ENCODE results near the gene MTCL1.
A peak's percentile ranks its signal among the peaks of the same experiment; 100 is the strongest.

Gene MTCL1

GRCh38 chr18:8795586-8796325 lies 90.4 kb downstream of the MTCL1 start:
- H3K14ac ChIP-seq (ENCODE audit: low read length) = no peak overlapping the region
- H3K27ac ChIP-seq (ENCODE audit: low read depth, low read length) = no peak overlapping the region
- H2BK5ac ChIP-seq (ENCODE audit: low read depth, low read length, poor library complexity) = no peak overlapping the region
- H3K23ac ChIP-seq (ENCODE audit: low read length) = no peak overlapping the region
- no CpG with 5 or more reads among the region's 10 CpGs for WGBS (ENCODE audit: extremely low coverage, insufficient coverage, insufficient read length)
- no peak overlapping the region for H3K4me3 ChIP-seq (ENCODE audit: low read depth, low read length)
- H4K91ac ChIP-seq (ENCODE audit: low read depth, low read length) = no peak overlapping the region
- no peaks in the 10 kb centered on the region for H3K9me3 ChIP-seq (ENCODE audit: insufficient read depth, low read depth, low read length)
- no peak overlapping the region for H3K4me2 ChIP-seq (ENCODE audit: low read length)
- no peaks in the 10 kb centered on the region for H3K27me3 ChIP-seq (ENCODE audit: insufficient read depth, low read length)
- H3K79me1 ChIP-seq (ENCODE audit: low read length) = peaks cover 5% of the 10 kb centered on the region
- H2AK5ac ChIP-seq (ENCODE audit: low read length) = no peak overlapping the region
- no peak overlapping the region for H2BK120ac ChIP-seq (ENCODE audit: insufficient read depth, low read length, poor library complexity)
- H4K12ac ChIP-seq (ENCODE audit: low read depth, low read length) = no peak overlapping the region
- H3K79me2 ChIP-seq (ENCODE audit: control insufficient read depth, insufficient read depth, low read length, poor library complexity) = no peaks in the 10 kb centered on the region
- H3K9ac ChIP-seq (ENCODE audit: low read length) = no peak overlapping the region
- no peak overlapping the region for H2BK12ac ChIP-seq (ENCODE audit: low read length)
- H3K36me3 ChIP-seq (ENCODE audit: control insufficient read depth in 1 of 2, insufficient read depth in 2 of 2, low read length in 2 of 2) = no peaks in the 10 kb centered on the region
- H2AFZ ChIP-seq (ENCODE audit: insufficient read depth, low read length, poor library complexity) = no peak overlapping the region
- H3K4ac ChIP-seq (ENCODE audit: low read depth, low read length) = no peak overlapping the region
- peaks cover 17 to 23% of the 10 kb centered on the region in 2 experiments for H3K4me1 ChIP-seq (ENCODE audit: control insufficient read depth in 1 of 2, insufficient read depth in 2 of 2, low read length in 2 of 2)
- no peak overlapping the region for H4K8ac ChIP-seq (ENCODE audit: low read depth, low read length)
- DNase-seq = no peak
- no peak overlapping the region for H3K18ac ChIP-seq (ENCODE audit: low read length)

GRCh38 chr18:8797206-8797605 lies 91.8 kb downstream of the MTCL1 start:
- Histone ChIP-seq H3K9me3 (ENCODE audit: insufficient read depth, low read depth, low read length) (no peaks in the 10 kb centered on the region), H3K4me2 (ENCODE audit: low read length) (no peak overlapping the region), H2BK12ac (ENCODE audit: low read length) (no peak overlapping the region), H3K4me3 (ENCODE audit: low read depth, low read length) (no peak overlapping the region), H3K4me1 (ENCODE audit: control insufficient read depth in 1 of 2, insufficient read depth in 2 of 2, low read length in 2 of 2) (peaks cover 21 to 28% of the 10 kb centered on the region in 2 experiments), H3K27me3 (ENCODE audit: insufficient read depth, low read length) (no peaks in the 10 kb centered on the region), H3K14ac (ENCODE audit: low read length) (no peak overlapping the region), H3K18ac (ENCODE audit: low read length) (no peak overlapping the region), H3K4ac (ENCODE audit: low read depth, low read length) (no peak overlapping the region), H3K27ac (ENCODE audit: low read depth, low read length) (no peak overlapping the region), H4K12ac (ENCODE audit: low read depth, low read length) (no peak overlapping the region), H2BK120ac (ENCODE audit: insufficient read depth, low read length, poor library complexity) (no peak overlapping the region), H2BK5ac (ENCODE audit: low read depth, low read length, poor library complexity) (no peak overlapping the region), H4K8ac (ENCODE audit: low read depth, low read length) (no peak overlapping the region), H2AFZ (ENCODE audit: insufficient read depth, low read length, poor library complexity) (no peak overlapping the region), H4K91ac (ENCODE audit: low read depth, low read length) (no peak overlapping the region), H3K36me3 (ENCODE audit: control insufficient read depth in 1 of 2, insufficient read depth in 2 of 2, low read length in 2 of 2) (no peaks in the 10 kb centered on the region), H3K79me2 (ENCODE audit: control insufficient read depth, insufficient read depth, low read length, poor library complexity) (no peaks in the 10 kb centered on the region), H3K79me1 (ENCODE audit: low read length) (peaks cover 8% of the 10 kb centered on the region), H2AK5ac (ENCODE audit: low read length) (no peak overlapping the region), H3K23ac (ENCODE audit: low read length) (no peak overlapping the region), H3K9ac (ENCODE audit: low read length) (no peak overlapping the region)
- WGBS (ENCODE audit: extremely low coverage, insufficient coverage, insufficient read length) = no CpG with 5 or more reads among the region's 7 CpGs
- DNase-seq = no peak

GRCh38 chr18:8799001-8799400 lies 93.6 kb downstream of the MTCL1 start:
- H2BK5ac ChIP-seq (ENCODE audit: low read depth, low read length, poor library complexity) = no peak overlapping the region
- no peak overlapping the region for H4K91ac ChIP-seq (ENCODE audit: low read depth, low read length)
- H4K8ac ChIP-seq (ENCODE audit: low read depth, low read length) = no peak overlapping the region
- H3K4me1 ChIP-seq (ENCODE audit: control insufficient read depth in 1 of 2, insufficient read depth in 2 of 2, low read length in 2 of 2) = peaks cover 21 to 28% of the 10 kb centered on the region in 2 experiments
- no peak overlapping the region for H3K9ac ChIP-seq (ENCODE audit: low read length)
- H4K12ac ChIP-seq (ENCODE audit: low read depth, low read length) = no peak overlapping the region
- H2BK120ac ChIP-seq (ENCODE audit: insufficient read depth, low read length, poor library complexity) = no peak overlapping the region
- H3K4me3 ChIP-seq (ENCODE audit: low read depth, low read length) = no peak overlapping the region
- no peak overlapping the region for H3K23ac ChIP-seq (ENCODE audit: low read length)
- no peak overlapping the region for H2AFZ ChIP-seq (ENCODE audit: insufficient read depth, low read length, poor library complexity)
- H3K27me3 ChIP-seq (ENCODE audit: insufficient read depth, low read length) = no peaks in the 10 kb centered on the region
- no peaks in the 10 kb centered on the region for H3K79me2 ChIP-seq (ENCODE audit: control insufficient read depth, insufficient read depth, low read length, poor library complexity)
- H2AK5ac ChIP-seq (ENCODE audit: low read length) = no peak overlapping the region
- no peak overlapping the region for H3K4ac ChIP-seq (ENCODE audit: low read depth, low read length)
- no peak overlapping the region for H3K18ac ChIP-seq (ENCODE audit: low read length)
- H3K4me2 ChIP-seq (ENCODE audit: low read length) = no peak overlapping the region
- no peaks in the 10 kb centered on the region for H3K9me3 ChIP-seq (ENCODE audit: insufficient read depth, low read depth, low read length)
- no peaks in the 10 kb centered on the region for H3K36me3 ChIP-seq (ENCODE audit: control insufficient read depth in 1 of 2, insufficient read depth in 2 of 2, low read length in 2 of 2)
- peaks cover 8% of the 10 kb centered on the region for H3K79me1 ChIP-seq (ENCODE audit: low read length)
- whole genome bisulfite sequencing (ENCODE audit: extremely low coverage, insufficient coverage, insufficient read length) = no CpG with 5 or more reads among the region's 11 CpGs
- no peak for DNase-seq
- no peak overlapping the region for H3K14ac ChIP-seq (ENCODE audit: low read length)
- no peak overlapping the region for H3K27ac ChIP-seq (ENCODE audit: low read depth, low read length)
- peak overlapping the region; percentile 1 for H2BK12ac ChIP-seq (ENCODE audit: low read length)

- H3K79me2 ChIP-seq (ENCODE audit: control insufficient read depth, insufficient read depth, low read length, poor library complexity) = no peaks in the 10 kb centered on the region
- no peaks in the 10 kb centered on the region for H3K9me3 ChIP-seq (ENCODE audit: insufficient read depth, low read depth, low read length)
- no peak overlapping the region for H4K12ac ChIP-seq (ENCODE audit: low read depth, low read length)
- no peaks in the 10 kb centered on the region for H3K27me3 ChIP-seq (ENCODE audit: insufficient read depth, low read length)
- H3K27ac ChIP-seq (ENCODE audit: low read depth, low read length) = peak overlapping the region; percentile 20
- peaks cover 18 to 23% of the 10 kb centered on the region in 2 experiments for H3K4me1 ChIP-seq (ENCODE audit: control insufficient read depth in 1 of 2, insufficient read depth in 2 of 2, low read length in 2 of 2)
- H3K23ac ChIP-seq (ENCODE audit: low read length) = no peak overlapping the region
- peak overlapping the region; percentile 10 for H2BK120ac ChIP-seq (ENCODE audit: insufficient read depth, low read length, poor library complexity)
- H2BK12ac ChIP-seq (ENCODE audit: low read length) = peak overlapping the region; percentile 37
- no CpG with 5 or more reads among the region's 29 CpGs for WGBS (ENCODE audit: extremely low coverage, insufficient coverage, insufficient read length)
- DNase-seq = no peak
- H3K36me3 ChIP-seq (ENCODE audit: control insufficient read depth in 1 of 2, insufficient read depth in 2 of 2, low read length in 2 of 2) = no peaks in the 10 kb centered on the region
- no peak overlapping the region for H3K4me2 ChIP-seq (ENCODE audit: low read length)
- peak overlapping the region; percentile 13 for H4K8ac ChIP-seq (ENCODE audit: low read depth, low read length)
- H4K91ac ChIP-seq (ENCODE audit: low read depth, low read length) = peak overlapping the region; percentile 65
- H3K4me3 ChIP-seq (ENCODE audit: low read depth, low read length) = no peak overlapping the region
- H2BK5ac ChIP-seq (ENCODE audit: low read depth, low read length, poor library complexity) = no peak overlapping the region
- H3K14ac ChIP-seq (ENCODE audit: low read length) = peak overlapping the region; percentile 50
- H3K4ac ChIP-seq (ENCODE audit: low read depth, low read length) = no peak overlapping the region
- H2AK5ac ChIP-seq (ENCODE audit: low read length) = no peak overlapping the region
- peak overlapping the region; percentile 20 for H3K18ac ChIP-seq (ENCODE audit: low read length)
- H3K9ac ChIP-seq (ENCODE audit: low read length) = no peak overlapping the region
- H2AFZ ChIP-seq (ENCODE audit: insufficient read depth, low read length, poor library complexity) = no peak overlapping the region
- peaks cover 8% of the 10 kb centered on the region for H3K79me1 ChIP-seq (ENCODE audit: low read length)
Measured at GRCh38 chr18:8799596-8800441, 94.5 kb downstream of the MTCL1 start.

Measured in trophoblast cell (in vitro differentiated cells and primary cell).